H1 (cell line): ENCODE results near the gene TACR2. TPM values are rescaled to one million over a fixed set of nuclear protein-coding genes. Genes with fewer than 3 reads are reported as not detected.

Source experiments
- CTCF ChIA-PET: fragments of 300-600 bp; sonication (Branson Sonifier 250); formaldehyde crosslinking; loops from one replicate; lab custom pipeline; 2021; ENCODE audit not compliant: partially characterized antibody; lab: Charles Lee
- POLR2A ChIA-PET: fragments of 300-600 bp; sonication (Branson Sonifier 250); formaldehyde crosslinking; loops from one replicate; lab custom pipeline; 2021; ENCODE audit warnings: inconsistent platforms; ENCODE audit not compliant: partially characterized antibody; lab: Charles Lee
- DNase-seq, 2 experiments: peaks; one replicate each; pipeline versions ENCODE4 v3.0.0 to v3.0.0-alpha.2; 2010 to 2022; ENCODE audit warnings: low spot score in 2 of 2, low read depth in 1 of 2, mixed read lengths in 1 of 2
- FAIRE-seq: peaks from 2 replicates; lab custom pipeline; 2011; peaks lifted over from hg19 to GRCh38; lab: Jason Lieb, UNC
- H2AFZ ChIP-seq: 2 replicates; pipeline ENCODE4 v1.8.1; 2012; ENCODE audit warnings: low read length, inconsistent platforms
- H2AK5ac ChIP-seq: 2 replicates; pipeline ENCODE4 v1.6.1; 2013; ENCODE audit warnings: low read depth, low read length
- H2BK120ac ChIP-seq: replicated peaks from 2 replicates; pipeline ENCODE3; 2013; ENCODE audit warnings: low read depth, low read length, inconsistent platforms
- H2BK12ac ChIP-seq: 2 replicates; pipeline ENCODE4 v1.6.1; 2013; ENCODE audit warnings: low read depth, low read length
- H2BK15ac ChIP-seq: 2 replicates; pipeline ENCODE4 v1.6.1; 2013; ENCODE audit warnings: low read length
- H2BK20ac ChIP-seq: 2 replicates; pipeline ENCODE4 v1.6.1; 2013; ENCODE audit warnings: low read length
- H2BK5ac ChIP-seq: 2 replicates; pipeline ENCODE4 v1.6.1; 2013; ENCODE audit warnings: low read depth, low read length
- H3K14ac ChIP-seq: 2 replicates; pipeline ENCODE4 v1.6.1; 2013; ENCODE audit warnings: inconsistent platforms; ENCODE audit not compliant: insufficient read length
- H3K18ac ChIP-seq: 2 replicates; pipeline ENCODE4 v1.6.1; 2013; ENCODE audit warnings: low read length; ENCODE audit errors: extremely low read depth
- H3K23ac ChIP-seq: 2 replicates; pipeline ENCODE4 v1.6.1; 2013; ENCODE audit warnings: inconsistent platforms; ENCODE audit not compliant: insufficient read length
- H3K23me2 ChIP-seq: 2 replicates; pipeline ENCODE4 v1.6.1; 2013; ENCODE audit warnings: low read depth, low read length
- H3K27ac ChIP-seq: 2 replicates; pipeline ENCODE4 v1.6.1; 2011; ENCODE audit warnings: low read depth, low read length, inconsistent platforms
- H3K27me3 ChIP-seq, 4 experiments: replicated peaks in 1 of 4; 1 replicate in 1 of 4; 2 replicates in 3 of 4; pipeline versions ENCODE4 v1.6.1 to v1.8.1; 2011 to 2013; ENCODE audit warnings: low read length in 3 of 4, mild to moderate bottlenecking in 3 of 4, inconsistent platforms in 2 of 4, mixed read lengths in 2 of 4, moderate library complexity in 1 of 4; ENCODE audit not compliant: control insufficient read depth in 3 of 4, insufficient read depth in 3 of 4; ENCODE audit errors: extremely low read depth in 1 of 4
- H3K36me3 ChIP-seq, 4 experiments: 2 replicates each; pipeline versions ENCODE4 v1.6.1 to v1.8.1; 2011 to 2013; ENCODE audit warnings: mild to moderate bottlenecking in 4 of 4, low read length in 3 of 4, moderate library complexity in 2 of 4, control low read depth in 1 of 4, inconsistent platforms in 1 of 4; ENCODE audit not compliant: insufficient read depth in 4 of 4, control insufficient read depth in 2 of 4
- H3K4ac ChIP-seq: replicated peaks from 2 replicates; pipeline ENCODE3; 2013; ENCODE audit warnings: low read length, low read depth, mixed read lengths, inconsistent platforms; ENCODE audit not compliant: insufficient read length
- H3K4me1 ChIP-seq, 4 experiments: replicated peaks in 1 of 4; 1 replicate in 1 of 4; 2 replicates in 3 of 4; pipeline versions ENCODE4 v1.6.1 to v1.8.1; 2011 to 2013; ENCODE audit warnings: low read length in 3 of 4, inconsistent platforms in 2 of 4, mixed read lengths in 1 of 4; ENCODE audit not compliant: insufficient read depth in 4 of 4, control insufficient read depth in 3 of 4
- H3K4me2 ChIP-seq, 2 experiments: 2 replicates each; pipeline versions ENCODE4 v1.6.1 to v1.8.1; 2011 to 2013; ENCODE audit warnings: low read depth in 2 of 2, low read length in 2 of 2, control low read depth in 1 of 2, inconsistent platforms in 1 of 2, mild to moderate bottlenecking in 1 of 2; ENCODE audit not compliant: insufficient read depth in 1 of 2
- H3K4me3 ChIP-seq, 4 experiments: fragments of 200-600, 300-600 bp in 1 of 4; sonication (generic), shearing (Covaris generic), sonication (Bioruptor Twin) in 1 of 4; 2 replicates each; pipeline versions ENCODE4 v1.5.1 to v1.8.1; 2011 to 2016; ENCODE audit warnings: low read length in 4 of 4, low read depth in 3 of 4, control low read depth in 2 of 4, inconsistent platforms in 2 of 4, mild to moderate bottlenecking in 2 of 4, mixed read lengths in 1 of 4, moderate library complexity in 1 of 4; ENCODE audit not compliant: insufficient read depth in 2 of 4; ENCODE audit errors: extremely low read depth in 1 of 4
- H3K56ac ChIP-seq: replicated peaks from 2 replicates; pipeline ENCODE3; 2013; ENCODE audit warnings: low read depth, mild to moderate bottlenecking, mixed read lengths, low read length, inconsistent platforms; ENCODE audit not compliant: insufficient read length
- H3K79me1 ChIP-seq: 2 replicates; pipeline ENCODE4 v1.6.1; 2013; ENCODE audit warnings: low read depth, low read length, control low read depth
- H3K79me2 ChIP-seq, 2 experiments: 2 replicates each; pipeline versions ENCODE4 v1.6.1 to v1.8.1; 2012 to 2013; ENCODE audit warnings: low read length in 2 of 2, mild to moderate bottlenecking in 2 of 2, inconsistent platforms in 1 of 2; ENCODE audit not compliant: insufficient read depth in 2 of 2, control insufficient read depth in 1 of 2
- H3K9ac ChIP-seq, 4 experiments: replicated peaks in 1 of 4; 1 replicate in 1 of 4; 2 replicates in 3 of 4; pipeline versions ENCODE4 v1.6.1 to v1.8.1; 2011 to 2013; ENCODE audit warnings: low read depth in 3 of 4, low read length in 3 of 4, control low read depth in 2 of 4, mild to moderate bottlenecking in 2 of 4, moderate library complexity in 2 of 4, inconsistent platforms in 1 of 4; ENCODE audit errors: extremely low read depth in 1 of 4
- H3K9me3 ChIP-seq, 2 experiments: 2 replicates each; pipeline versions ENCODE4 v1.6.1 to v1.8.1; 2012 to 2013; ENCODE audit warnings: mild to moderate bottlenecking in 2 of 2, moderate library complexity in 2 of 2, control low read depth in 1 of 2, inconsistent platforms in 1 of 2, low read depth in 1 of 2, low read length in 1 of 2, mixed read lengths in 1 of 2; ENCODE audit not compliant: insufficient read depth in 2 of 2
- H4K20me1 ChIP-seq, 2 experiments: replicated peaks in 1 of 2; 2 replicates each; pipeline versions ENCODE3 to v1.8.1; 2011 to 2013; ENCODE audit warnings: inconsistent platforms in 2 of 2, low read length in 2 of 2, mild to moderate bottlenecking in 1 of 2; ENCODE audit not compliant: insufficient read depth in 2 of 2, control insufficient read depth in 1 of 2
- H4K5ac ChIP-seq: 2 replicates; pipeline ENCODE4 v1.6.1; 2013; ENCODE audit warnings: low read length, low read depth, mixed read lengths, inconsistent platforms; ENCODE audit not compliant: insufficient read length
- H4K8ac ChIP-seq: 2 replicates; pipeline ENCODE4 v1.8.0; 2013; ENCODE audit warnings: mild to moderate bottlenecking, moderate library complexity, low read length, inconsistent platforms; ENCODE audit not compliant: insufficient read depth; ENCODE audit errors: extremely low read depth
- H4K91ac ChIP-seq: replicated peaks from 2 replicates; pipeline ENCODE3; 2013; ENCODE audit warnings: low read length, mixed read lengths, inconsistent platforms; ENCODE audit not compliant: insufficient read length
- CEBPB ChIP-seq: IDR thresholded peaks from 2 replicates; pipeline ENCODE4 v1.6.1; 2012; ENCODE audit warnings: low read depth, low read length
- EZH2 ChIP-seq: fragments of 200-600 bp; sonication (generic); IDR thresholded peaks from 2 replicates; pipeline ENCODE4 v1.7.1; 2012; ENCODE audit warnings: low read depth, mild to moderate bottlenecking, moderate library complexity, low read length, inconsistent platforms; ENCODE audit not compliant: severe bottlenecking
- GABPA ChIP-seq: IDR thresholded peaks from 2 replicates; pipeline ENCODE4 v1.6.1; 2011; ENCODE audit warnings: mild to moderate bottlenecking, low read length, moderate library complexity, borderline replicate concordance; ENCODE audit not compliant: insufficient read depth
- JUN ChIP-seq: IDR thresholded peaks from 2 replicates; pipeline ENCODE4 v1.6.1; 2011; ENCODE audit warnings: low read depth, mild to moderate bottlenecking, improper control_type of control experiment, low read length
- KDM4A ChIP-seq: IDR thresholded peaks from one replicate; pipeline ENCODE4 v1.7.1; 2012; ENCODE audit warnings: low read depth, mild to moderate bottlenecking, moderate library complexity, low read length, inconsistent platforms; ENCODE audit not compliant: severe bottlenecking
- NRF1 ChIP-seq: IDR thresholded peaks from 2 replicates; pipeline ENCODE4 v1.6.1; 2011; ENCODE audit warnings: mild to moderate bottlenecking, low read depth, low read length, improper control_type of control experiment
- PHF8 ChIP-seq: fragments of 200-600 bp; sonication (generic); conservative IDR thresholded peaks from 2 replicates; pipeline ENCODE4 v1.7.1; 2012; ENCODE audit warnings: low read depth, mild to moderate bottlenecking, inconsistent platforms, low read length, moderate library complexity
- POLR2AphosphoS5 ChIP-seq: IDR thresholded peaks from 2 replicates; pipeline ENCODE4 v1.6.1; 2011; ENCODE audit warnings: low read depth, low read length
- POU5F1 ChIP-seq: IDR thresholded peaks from 2 replicates; pipeline ENCODE4 v1.6.1; 2011; ENCODE audit warnings: low read depth, mild to moderate bottlenecking, low read length, moderate library complexity
- RXRA ChIP-seq: IDR thresholded peaks from 2 replicates; pipeline ENCODE4 v1.6.1; 2011; ENCODE audit warnings: low read depth, mild to moderate bottlenecking, low read length, moderate library complexity; ENCODE audit not compliant: insufficient read depth
- TEAD4 ChIP-seq: IDR thresholded peaks from 2 replicates; pipeline ENCODE4 v1.6.1; 2012; ENCODE audit warnings: low read depth, low read length, inconsistent platforms, mixed read lengths
- WGBS, 2 experiments: shearing (Covaris generic) in 1 of 2; methylation state at CpG; one replicate each; pipeline versions ENCODE4 v1.1.6 to v1.1.7; 2013 to 2015; ENCODE audit warnings: low lambda C conversion rate in 2 of 2, mixed read lengths in 2 of 2, inconsistent platforms in 1 of 2, low coverage in 1 of 2, missing lambda C conversion rate in 1 of 2; ENCODE audit not compliant: insufficient replicate concordance in 2 of 2, insufficient coverage in 1 of 2, insufficient read length in 1 of 2; ENCODE audit errors: extremely low coverage in 1 of 2, missing lambda C conversion rate in 1 of 2; 5-methylcytosine and 5-hydroxymethylcytosine counted together
- polyA plus RNA-seq, 7 experiments: library from polyadenylated mRNA; depleted of rRNA in 3 of 7; stranded (reverse) in 5 of 7; unstranded in 2 of 7; fragments of >200 nt in 5 of 7; fragments of 200-250 nt in 2 of 7; gene quantifications; 1 replicate in 5 of 7; 2 replicates in 1 of 7; 4 replicates in 1 of 7; pipeline versions ENCODE4 v1.2.1 to v1.2.3, GENCODE V29; 2011 to 2013; ENCODE audit warnings: missing spikeins in 2 of 7, mixed read lengths in 2 of 7
- total RNA-seq: library from RNA; stranded (reverse); fragmentation: NEBNext Ultra II Directional; extraction: Animal tissue kit (Norgen Biotek cat#: 25700); gene quantifications from 2 replicates; pipeline ENCODE4 v1.2.1, GENCODE V29; 2021
- TF ChIP-seq, protein P1 (sequence below): IDR thresholded peaks from 2 replicates; pipeline ENCODE4 v1.6.1; 2011; ENCODE audit warnings: low read length, improper control_type of control experiment

The TACR2 gene
- total and polyA plus RNA-seq, 2 of the 8 experiments (the other 6 are each of a cell fraction or from before 2014, with no cell fraction given) = 0.06 TPM; not detected in 1

GRCh38 chr10:69459101-69459790, 42.5 kb upstream of the TACR2 start:
- H2BK120ac ChIP-seq = no peak overlapping the region
- H2BK12ac ChIP-seq = no peak overlapping the region
- no peak overlapping the region for H3K56ac ChIP-seq
- ChIA-PET POLR2A (no interaction called here), CTCF (interaction anchor here (1.9 kb wide), 1 partner anchor 10 kb away, joined by 8 read pairs; no protein-coding TSS in a partner anchor)
- no peaks in the 10 kb centered on the region for H3K79me2 ChIP-seq
- no peak overlapping the region for H3K4ac ChIP-seq
- H4K91ac ChIP-seq = no peak overlapping the region
- no peaks in the 10 kb centered on the region for H3K36me3 ChIP-seq
- WGBS, 2 experiments = 92% methylated on average over 8 of the region's 8 CpGs; no CpG with 5 or more reads in 1 of the 2 experiments
- H4K8ac ChIP-seq = no peak overlapping the region
- no peak overlapping the region for H3K14ac ChIP-seq
- peaks cover 0 to 2% of the 10 kb centered on the region in 2 experiments for H4K20me1 ChIP-seq
- H3K23me2 ChIP-seq = no peaks in the 10 kb centered on the region
- no peak overlapping the region for H3K4me2 ChIP-seq
- DNase-seq = no peak
- H3K9ac ChIP-seq = no peak overlapping the region
- no peak for FAIRE-seq
- H3K27me3 ChIP-seq = no peaks in the 10 kb centered on the region
- H3K9me3 ChIP-seq = no peaks in the 10 kb centered on the region
- H3K79me1 ChIP-seq = no peaks in the 10 kb centered on the region
- H2BK15ac ChIP-seq = no peak overlapping the region
- no peak overlapping the region for H4K5ac ChIP-seq
- H2BK5ac ChIP-seq = no peak overlapping the region
- no peak overlapping the region for H2AK5ac ChIP-seq
- H3K27ac ChIP-seq = no peak overlapping the region
- H3K23ac ChIP-seq = no peak overlapping the region
- no peak overlapping the region for H3K18ac ChIP-seq
- no peak overlapping the region for H2AFZ ChIP-seq
- H3K4me1 ChIP-seq = no peaks in the 10 kb centered on the region
- no peak overlapping the region for H2BK20ac ChIP-seq
- H3K4me3 ChIP-seq = no peak overlapping the region
- TF ChIP-seq KDM4A = no peak
- TF ChIP-seq EZH2 = no peak
- TF ChIP-seq NRF1 = no peak
- TF ChIP-seq CEBPB = no peak
- no peak for TF ChIP-seq PHF8
- TF ChIP-seq, protein P1, sequence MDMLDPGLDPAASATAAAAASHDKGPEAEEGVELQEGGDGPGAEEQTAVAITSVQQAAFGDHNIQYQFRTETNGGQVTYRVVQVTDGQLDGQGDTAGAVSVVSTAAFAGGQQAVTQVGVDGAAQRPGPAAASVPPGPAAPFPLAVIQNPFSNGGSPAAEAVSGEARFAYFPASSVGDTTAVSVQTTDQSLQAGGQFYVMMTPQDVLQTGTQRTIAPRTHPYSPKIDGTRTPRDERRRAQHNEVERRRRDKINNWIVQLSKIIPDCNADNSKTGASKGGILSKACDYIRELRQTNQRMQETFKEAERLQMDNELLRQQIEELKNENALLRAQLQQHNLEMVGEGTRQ = no peak
- no peak for TF ChIP-seq POU5F1
- no peak for TF ChIP-seq JUN
- no peak for TF ChIP-seq RXRA
- no peak for TF ChIP-seq TEAD4
- no peak for TF ChIP-seq POLR2AphosphoS5
- no peak for TF ChIP-seq GABPA
